H1 (cell line): Measurements from ENCODE around the gene KREMEN1. TPM values are rescaled to one million over a fixed set of nuclear protein-coding genes. Genes with fewer than 3 reads are reported as not detected.

Experiments used
- CTCF ChIA-PET: fragments of 300-600 bp; sonication (Branson Sonifier 250); formaldehyde crosslinking; loops from one replicate; lab custom pipeline; 2021; ENCODE audit not compliant: partially characterized antibody; lab: Charles Lee
- POLR2A ChIA-PET: fragments of 300-600 bp; sonication (Branson Sonifier 250); formaldehyde crosslinking; loops from one replicate; lab custom pipeline; 2021; ENCODE audit warnings: inconsistent platforms; ENCODE audit not compliant: partially characterized antibody; lab: Charles Lee
- DNase-seq, 2 experiments: peaks; one replicate each; pipeline versions ENCODE4 v3.0.0 to v3.0.0-alpha.2; 2010 to 2022; ENCODE audit warnings: low spot score in 2 of 2, low read depth in 1 of 2, mixed read lengths in 1 of 2
- FAIRE-seq: peaks from 2 replicates; lab custom pipeline; 2011; peaks lifted over from hg19 to GRCh38; lab: Jason Lieb, UNC
- H2AFZ ChIP-seq: 2 replicates; pipeline ENCODE4 v1.8.1; 2012; ENCODE audit warnings: low read length, inconsistent platforms
- H2AK5ac ChIP-seq: 2 replicates; pipeline ENCODE4 v1.6.1; 2013; ENCODE audit warnings: low read depth, low read length
- H2BK120ac ChIP-seq: replicated peaks from 2 replicates; pipeline ENCODE3; 2013; ENCODE audit warnings: low read depth, low read length, inconsistent platforms
- H2BK12ac ChIP-seq: 2 replicates; pipeline ENCODE4 v1.6.1; 2013; ENCODE audit warnings: low read depth, low read length
- H2BK15ac ChIP-seq: 2 replicates; pipeline ENCODE4 v1.6.1; 2013; ENCODE audit warnings: low read length
- H2BK20ac ChIP-seq: 2 replicates; pipeline ENCODE4 v1.6.1; 2013; ENCODE audit warnings: low read length
- H2BK5ac ChIP-seq: 2 replicates; pipeline ENCODE4 v1.6.1; 2013; ENCODE audit warnings: low read depth, low read length
- H3K14ac ChIP-seq: 2 replicates; pipeline ENCODE4 v1.6.1; 2013; ENCODE audit warnings: inconsistent platforms; ENCODE audit not compliant: insufficient read length
- H3K18ac ChIP-seq: 2 replicates; pipeline ENCODE4 v1.6.1; 2013; ENCODE audit warnings: low read length; ENCODE audit errors: extremely low read depth
- H3K23ac ChIP-seq: 2 replicates; pipeline ENCODE4 v1.6.1; 2013; ENCODE audit warnings: inconsistent platforms; ENCODE audit not compliant: insufficient read length
- H3K23me2 ChIP-seq: 2 replicates; pipeline ENCODE4 v1.6.1; 2013; ENCODE audit warnings: low read depth, low read length
- H3K27ac ChIP-seq: 2 replicates; pipeline ENCODE4 v1.6.1; 2011; ENCODE audit warnings: low read depth, low read length, inconsistent platforms
- H3K27me3 ChIP-seq, 4 experiments: replicated peaks in 1 of 4; 1 replicate in 1 of 4; 2 replicates in 3 of 4; pipeline versions ENCODE4 v1.6.1 to v1.8.1; 2011 to 2013; ENCODE audit warnings: low read length in 3 of 4, mild to moderate bottlenecking in 3 of 4, inconsistent platforms in 2 of 4, mixed read lengths in 2 of 4, moderate library complexity in 1 of 4; ENCODE audit not compliant: control insufficient read depth in 3 of 4, insufficient read depth in 3 of 4; ENCODE audit errors: extremely low read depth in 1 of 4
- H3K36me3 ChIP-seq, 4 experiments: 2 replicates each; pipeline versions ENCODE4 v1.6.1 to v1.8.1; 2011 to 2013; ENCODE audit warnings: mild to moderate bottlenecking in 4 of 4, low read length in 3 of 4, moderate library complexity in 2 of 4, control low read depth in 1 of 4, inconsistent platforms in 1 of 4; ENCODE audit not compliant: insufficient read depth in 4 of 4, control insufficient read depth in 2 of 4
- H3K4ac ChIP-seq: replicated peaks from 2 replicates; pipeline ENCODE3; 2013; ENCODE audit warnings: low read length, low read depth, mixed read lengths, inconsistent platforms; ENCODE audit not compliant: insufficient read length
- H3K4me1 ChIP-seq, 4 experiments: replicated peaks in 1 of 4; 1 replicate in 1 of 4; 2 replicates in 3 of 4; pipeline versions ENCODE4 v1.6.1 to v1.8.1; 2011 to 2013; ENCODE audit warnings: low read length in 3 of 4, inconsistent platforms in 2 of 4, mixed read lengths in 1 of 4; ENCODE audit not compliant: insufficient read depth in 4 of 4, control insufficient read depth in 3 of 4
- H3K4me2 ChIP-seq, 2 experiments: 2 replicates each; pipeline versions ENCODE4 v1.6.1 to v1.8.1; 2011 to 2013; ENCODE audit warnings: low read depth in 2 of 2, low read length in 2 of 2, control low read depth in 1 of 2, inconsistent platforms in 1 of 2, mild to moderate bottlenecking in 1 of 2; ENCODE audit not compliant: insufficient read depth in 1 of 2
- H3K4me3 ChIP-seq, 4 experiments: fragments of 200-600, 300-600 bp in 1 of 4; sonication (generic), shearing (Covaris generic), sonication (Bioruptor Twin) in 1 of 4; 2 replicates each; pipeline versions ENCODE4 v1.5.1 to v1.8.1; 2011 to 2016; ENCODE audit warnings: low read length in 4 of 4, low read depth in 3 of 4, control low read depth in 2 of 4, inconsistent platforms in 2 of 4, mild to moderate bottlenecking in 2 of 4, mixed read lengths in 1 of 4, moderate library complexity in 1 of 4; ENCODE audit not compliant: insufficient read depth in 2 of 4; ENCODE audit errors: extremely low read depth in 1 of 4
- H3K56ac ChIP-seq: replicated peaks from 2 replicates; pipeline ENCODE3; 2013; ENCODE audit warnings: low read depth, mild to moderate bottlenecking, mixed read lengths, low read length, inconsistent platforms; ENCODE audit not compliant: insufficient read length
- H3K79me1 ChIP-seq: 2 replicates; pipeline ENCODE4 v1.6.1; 2013; ENCODE audit warnings: low read depth, low read length, control low read depth
- H3K79me2 ChIP-seq, 2 experiments: 2 replicates each; pipeline versions ENCODE4 v1.6.1 to v1.8.1; 2012 to 2013; ENCODE audit warnings: low read length in 2 of 2, mild to moderate bottlenecking in 2 of 2, inconsistent platforms in 1 of 2; ENCODE audit not compliant: insufficient read depth in 2 of 2, control insufficient read depth in 1 of 2
- H3K9ac ChIP-seq, 4 experiments: replicated peaks in 1 of 4; 1 replicate in 1 of 4; 2 replicates in 3 of 4; pipeline versions ENCODE4 v1.6.1 to v1.8.1; 2011 to 2013; ENCODE audit warnings: low read depth in 3 of 4, low read length in 3 of 4, control low read depth in 2 of 4, mild to moderate bottlenecking in 2 of 4, moderate library complexity in 2 of 4, inconsistent platforms in 1 of 4; ENCODE audit errors: extremely low read depth in 1 of 4
- H3K9me3 ChIP-seq, 2 experiments: 2 replicates each; pipeline versions ENCODE4 v1.6.1 to v1.8.1; 2012 to 2013; ENCODE audit warnings: mild to moderate bottlenecking in 2 of 2, moderate library complexity in 2 of 2, control low read depth in 1 of 2, inconsistent platforms in 1 of 2, low read depth in 1 of 2, low read length in 1 of 2, mixed read lengths in 1 of 2; ENCODE audit not compliant: insufficient read depth in 2 of 2
- H4K20me1 ChIP-seq, 2 experiments: replicated peaks in 1 of 2; 2 replicates each; pipeline versions ENCODE3 to v1.8.1; 2011 to 2013; ENCODE audit warnings: inconsistent platforms in 2 of 2, low read length in 2 of 2, mild to moderate bottlenecking in 1 of 2; ENCODE audit not compliant: insufficient read depth in 2 of 2, control insufficient read depth in 1 of 2
- H4K5ac ChIP-seq: 2 replicates; pipeline ENCODE4 v1.6.1; 2013; ENCODE audit warnings: low read length, low read depth, mixed read lengths, inconsistent platforms; ENCODE audit not compliant: insufficient read length
- H4K8ac ChIP-seq: 2 replicates; pipeline ENCODE4 v1.8.0; 2013; ENCODE audit warnings: mild to moderate bottlenecking, moderate library complexity, low read length, inconsistent platforms; ENCODE audit not compliant: insufficient read depth; ENCODE audit errors: extremely low read depth
- H4K91ac ChIP-seq: replicated peaks from 2 replicates; pipeline ENCODE3; 2013; ENCODE audit warnings: low read length, mixed read lengths, inconsistent platforms; ENCODE audit not compliant: insufficient read length
- CHD2 ChIP-seq: IDR thresholded peaks from 2 replicates; pipeline ENCODE4 v1.6.1; 2012; ENCODE audit warnings: low read length, improper control_type of control experiment
- CTCF ChIP-seq, 3 experiments: IDR thresholded peaks; 1 replicate in 2 of 3; 2 replicates in 1 of 3; pipeline versions ENCODE4 v1.5.1 to v1.6.1; 2011; ENCODE audit warnings: low read length in 3 of 3, mild to moderate bottlenecking in 3 of 3, inconsistent platforms in 2 of 3, low read depth in 1 of 3, moderate library complexity in 1 of 3; ENCODE audit not compliant: insufficient read depth in 1 of 3; ENCODE audit errors: control extremely low read depth in 1 of 3
- FOSL1 ChIP-seq: IDR thresholded peaks from 2 replicates; pipeline ENCODE4 v1.6.1; 2011; ENCODE audit warnings: mild to moderate bottlenecking, low read depth, low read length, moderate library complexity; ENCODE audit not compliant: insufficient read depth
- GABPA ChIP-seq: IDR thresholded peaks from 2 replicates; pipeline ENCODE4 v1.6.1; 2011; ENCODE audit warnings: mild to moderate bottlenecking, low read length, moderate library complexity, borderline replicate concordance; ENCODE audit not compliant: insufficient read depth
- RAD21 ChIP-seq, 2 experiments: IDR thresholded peaks in 1 of 2; conservative IDR thresholded peaks in 1 of 2; 2 replicates each; pipeline ENCODE4 v1.6.1; 2011; ENCODE audit warnings: low read depth in 2 of 2, low read length in 2 of 2, improper control_type of control experiment in 1 of 2, inconsistent platforms in 1 of 2, mild to moderate bottlenecking in 1 of 2, moderate library complexity in 1 of 2
- WGBS, 2 experiments: shearing (Covaris generic) in 1 of 2; methylation state at CpG; one replicate each; pipeline versions ENCODE4 v1.1.6 to v1.1.7; 2013 to 2015; ENCODE audit warnings: low lambda C conversion rate in 2 of 2, mixed read lengths in 2 of 2, inconsistent platforms in 1 of 2, low coverage in 1 of 2, missing lambda C conversion rate in 1 of 2; ENCODE audit not compliant: insufficient replicate concordance in 2 of 2, insufficient coverage in 1 of 2, insufficient read length in 1 of 2; ENCODE audit errors: extremely low coverage in 1 of 2, missing lambda C conversion rate in 1 of 2; 5-methylcytosine and 5-hydroxymethylcytosine counted together
- polyA plus RNA-seq, 7 experiments: library from polyadenylated mRNA; depleted of rRNA in 3 of 7; stranded (reverse) in 5 of 7; unstranded in 2 of 7; fragments of >200 nt in 5 of 7; fragments of 200-250 nt in 2 of 7; gene quantifications; 1 replicate in 5 of 7; 2 replicates in 1 of 7; 4 replicates in 1 of 7; pipeline versions ENCODE4 v1.2.1 to v1.2.3, GENCODE V29; 2011 to 2013; ENCODE audit warnings: missing spikeins in 2 of 7, mixed read lengths in 2 of 7
- total RNA-seq: library from RNA; stranded (reverse); fragmentation: NEBNext Ultra II Directional; extraction: Animal tissue kit (Norgen Biotek cat#: 25700); gene quantifications from 2 replicates; pipeline ENCODE4 v1.2.1, GENCODE V29; 2021

KREMEN1 gene
- total and polyA plus RNA-seq, 2 of the 8 experiments (the other 6 are each of a cell fraction or from before 2014, with no cell fraction given), result 2.1 to 3.2 TPM

DNA sequence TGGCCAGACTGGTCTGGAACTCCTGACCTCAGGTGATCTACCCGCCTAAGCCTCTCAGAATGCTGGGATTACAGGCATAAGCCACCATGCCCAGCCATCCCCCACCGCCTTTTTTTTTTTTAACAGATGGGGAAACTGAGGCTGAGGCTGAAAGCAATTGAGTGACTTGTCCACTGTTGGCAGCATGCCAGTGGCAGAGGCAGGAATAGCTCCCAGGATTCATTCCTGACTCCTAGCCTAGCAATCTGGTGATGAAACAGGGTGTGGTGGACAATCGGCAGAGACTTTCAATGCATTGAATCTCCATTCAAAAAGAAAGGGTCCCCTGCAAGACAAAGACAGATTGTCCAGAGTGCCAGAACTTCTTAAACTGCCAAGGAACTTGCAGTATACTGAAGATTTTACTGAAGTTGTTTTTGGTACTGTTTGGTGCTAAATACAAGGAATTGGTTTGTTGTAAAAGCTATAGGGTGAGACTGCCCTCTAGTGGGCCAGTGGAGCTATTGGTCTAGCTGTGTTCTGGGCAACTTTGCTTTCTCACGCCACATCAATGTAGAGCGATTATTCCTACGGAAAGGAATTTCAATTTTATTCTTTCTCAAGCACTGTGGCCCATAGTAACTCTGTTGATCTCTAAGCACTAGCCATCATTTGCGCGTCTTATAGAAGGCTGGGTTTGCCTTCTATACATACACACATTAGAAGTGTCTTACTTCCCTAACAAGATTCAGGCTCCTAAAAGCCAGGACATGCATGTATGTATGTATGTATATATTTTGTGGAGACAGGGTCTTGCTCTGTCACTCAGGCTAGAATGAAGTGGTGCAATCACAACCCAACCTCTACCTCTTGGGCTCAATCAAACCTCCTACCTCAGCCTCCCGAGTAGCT, 32.2 kb upstream of the KREMEN1 start:
- H2BK20ac ChIP-seq, result no peak overlapping the region; the same call in 1 of the 2 replicates
- no peak overlapping the region for H4K5ac ChIP-seq
- TF ChIP-seq CTCF (IDR thresholded peaks at IDR 0.05; ENCODE audit: control extremely low read depth in 1 of 3, insufficient read depth in 1 of 3, low read depth in 1 of 3, low read length in 3 of 3) (peak; percentile 48 to 91 (median 88)), GABPA (no peak), CHD2 (no peak), RAD21 (IDR thresholded peaks at IDR 0.05 in 1 of 2, conservative IDR thresholded peaks at IDR 0.05 in 1 of 2; ENCODE audit: low read depth in 2 of 2, low read length in 2 of 2) (peak; percentile 92 to 98), FOSL1 (no peak)
- H3K14ac ChIP-seq, result no peak overlapping the region
- CTCF ChIA-PET, result interaction anchor here (0.6 to 5.8 kb wide), 61 partner anchors 9 to 854 kb away, joined by 3 to 67 read pairs (median 4); partner anchors contain the start of gene ZNRF3
- H3K4me2 ChIP-seq, result no peak overlapping the region
- no peak overlapping the region for H3K18ac ChIP-seq
- no peak overlapping the region for H2AFZ ChIP-seq
- H2BK15ac ChIP-seq, result 0 out of 2 replicates have a peak overlapping the region, but pooled peaks have one; percentile 20
- peaks cover 4 to 22% (median 11%) of the 10 kb centered on the region in 4 experiments; a peak in 7 of 8 replicates for H3K36me3 ChIP-seq
- H2BK5ac ChIP-seq, result no peak overlapping the region
- no peak overlapping the region for H4K91ac ChIP-seq
- POLR2A ChIA-PET, result interaction anchor here (0.6 to 1.5 kb wide), 8 partner anchors 8 to 238 kb away, joined by 3 to 8 read pairs (median 3); partner anchors contain the start of gene ZNRF3
- H3K27ac ChIP-seq, result no peak overlapping the region
- FAIRE-seq (peak; percentile 86), DNase-seq (no peak)
- H3K27me3 ChIP-seq, result no peaks in the 10 kb centered on the region
- H3K4me3 ChIP-seq, result no peak overlapping the region
- H3K9ac ChIP-seq, result no peak overlapping the region
- H3K9me3 ChIP-seq, result no peaks in the 10 kb centered on the region
- peaks cover 0 to 3% (median 0%) of the 10 kb centered on the region in 4 experiments; a peak in 3 of 7 replicates for H3K4me1 ChIP-seq
- no peak overlapping the region for H2BK12ac ChIP-seq
- H3K79me2 ChIP-seq, result peaks cover 0 to 5% of the 10 kb centered on the region in 2 experiments; a peak in 1 of 4 replicates
- peaks cover 1 to 8% of the 10 kb centered on the region in 2 experiments for H4K20me1 ChIP-seq
- no peak overlapping the region for H2BK120ac ChIP-seq
- H3K23ac ChIP-seq, result no peak overlapping the region
- H3K56ac ChIP-seq, result no peak overlapping the region
- no peaks in the 10 kb centered on the region for H3K23me2 ChIP-seq
- H3K79me1 ChIP-seq, result no peaks in the 10 kb centered on the region; the same call in 1 of the 2 replicates
- no peak overlapping the region for H2AK5ac ChIP-seq
- H3K4ac ChIP-seq, result no peak overlapping the region
- no peak overlapping the region for H4K8ac ChIP-seq
- 60% methylated on average over 9 of the region's 9 CpGs; no CpG with 5 or more reads in 1 of the 2 experiments for WGBS, 2 experiments
